Activated T-cell treated with anti-CD3 and anti-CD28 coated beads for 24 hours (primary cell): ENCODE results near the gene PAGE2.
"Not testable (repeated sequence)": the region's sequence is repeated elsewhere in the genome, so short reads cannot be mapped to it uniquely, and the experiment has no call there.

Source experiments
- DNase-seq: peaks from one replicate; pipeline ENCODE4 v3.0.0-alpha.2; 2020; ENCODE audit warnings: low read depth

Gene PAGE2

GRCh38 chrX:55123900-55124299, 35.1 kb downstream of the PAGE2 start:
- no peak for DNase-seq

- DNase-seq = no peak
Measured at GRCh38 chrX:55127692-55128091, 38.9 kb downstream of the PAGE2 start.

GRCh38 chrX:55129361-55129760, 40.5 kb downstream of the PAGE2 start:
- no peak for DNase-seq

- no peak for DNase-seq
Measured at GRCh38 chrX:55130481-55130880, 41.7 kb downstream of the PAGE2 start.

- no peak for DNase-seq
Measured at GRCh38 chrX:55132416-55132815, 43.6 kb downstream of the PAGE2 start.

- peak; percentile 4 for DNase-seq
Measured at GRCh38 chrX:55135171-55135570, 46.4 kb downstream of the PAGE2 start.

GRCh38 chrX:55140800-55141199, 52.0 kb downstream of the PAGE2 start:
- DNase-seq = not testable (repeated sequence)
